Neural progenitor cell (in vitro differentiated cells): ENCODE measurements around the gene STX1A.

Source experiments
- EZH2 ChIP-seq: fragments of 200-600 bp; sonication (generic); IDR thresholded peaks from 2 replicates; pipeline ENCODE4 v1.6.1; 2017; ENCODE audit warnings: antibody characterized with exemption, mild to moderate bottlenecking, moderate library complexity
- EZH2phosphoT487 ChIP-seq: fragments of 200-600 bp; sonication (generic); IDR thresholded peaks from 2 replicates; pipeline ENCODE4 v1.6.1; 2017; ENCODE audit warnings: antibody characterized with exemption
- TF ChIP-seq, protein P1 (sequence below): fragments of 200-600 bp; sonication (generic); IDR thresholded peaks from 2 replicates; pipeline ENCODE4 v1.5.1; 2017; ENCODE audit warnings: antibody characterized with exemption, mild to moderate bottlenecking

GRCh38 chr7:73707045-73707631 lies 12.3 kb downstream of the STX1A start:
- TF ChIP-seq, protein P1, sequence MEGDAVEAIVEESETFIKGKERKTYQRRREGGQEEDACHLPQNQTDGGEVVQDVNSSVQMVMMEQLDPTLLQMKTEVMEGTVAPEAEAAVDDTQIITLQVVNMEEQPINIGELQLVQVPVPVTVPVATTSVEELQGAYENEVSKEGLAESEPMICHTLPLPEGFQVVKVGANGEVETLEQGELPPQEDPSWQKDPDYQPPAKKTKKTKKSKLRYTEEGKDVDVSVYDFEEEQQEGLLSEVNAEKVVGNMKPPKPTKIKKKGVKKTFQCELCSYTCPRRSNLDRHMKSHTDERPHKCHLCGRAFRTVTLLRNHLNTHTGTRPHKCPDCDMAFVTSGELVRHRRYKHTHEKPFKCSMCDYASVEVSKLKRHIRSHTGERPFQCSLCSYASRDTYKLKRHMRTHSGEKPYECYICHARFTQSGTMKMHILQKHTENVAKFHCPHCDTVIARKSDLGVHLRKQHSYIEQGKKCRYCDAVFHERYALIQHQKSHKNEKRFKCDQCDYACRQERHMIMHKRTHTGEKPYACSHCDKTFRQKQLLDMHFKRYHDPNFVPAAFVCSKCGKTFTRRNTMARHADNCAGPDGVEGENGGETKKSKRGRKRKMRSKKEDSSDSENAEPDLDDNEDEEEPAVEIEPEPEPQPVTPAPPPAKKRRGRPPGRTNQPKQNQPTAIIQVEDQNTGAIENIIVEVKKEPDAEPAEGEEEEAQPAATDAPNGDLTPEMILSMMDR, result no peak
- TF ChIP-seq EZH2 (no peak), EZH2phosphoT487 (no peak)
